NCI-H526 treated with DMSO at 0.1 percent for 48 hours (cell line): Measurements from ENCODE around the gene KRTAP10-12.

Experiments
- DNase-seq: peaks from one replicate; lab custom pipeline; 2025; lab: John Stamatoyannopoulos, UW

The KRTAP10-12 gene

DNA sequence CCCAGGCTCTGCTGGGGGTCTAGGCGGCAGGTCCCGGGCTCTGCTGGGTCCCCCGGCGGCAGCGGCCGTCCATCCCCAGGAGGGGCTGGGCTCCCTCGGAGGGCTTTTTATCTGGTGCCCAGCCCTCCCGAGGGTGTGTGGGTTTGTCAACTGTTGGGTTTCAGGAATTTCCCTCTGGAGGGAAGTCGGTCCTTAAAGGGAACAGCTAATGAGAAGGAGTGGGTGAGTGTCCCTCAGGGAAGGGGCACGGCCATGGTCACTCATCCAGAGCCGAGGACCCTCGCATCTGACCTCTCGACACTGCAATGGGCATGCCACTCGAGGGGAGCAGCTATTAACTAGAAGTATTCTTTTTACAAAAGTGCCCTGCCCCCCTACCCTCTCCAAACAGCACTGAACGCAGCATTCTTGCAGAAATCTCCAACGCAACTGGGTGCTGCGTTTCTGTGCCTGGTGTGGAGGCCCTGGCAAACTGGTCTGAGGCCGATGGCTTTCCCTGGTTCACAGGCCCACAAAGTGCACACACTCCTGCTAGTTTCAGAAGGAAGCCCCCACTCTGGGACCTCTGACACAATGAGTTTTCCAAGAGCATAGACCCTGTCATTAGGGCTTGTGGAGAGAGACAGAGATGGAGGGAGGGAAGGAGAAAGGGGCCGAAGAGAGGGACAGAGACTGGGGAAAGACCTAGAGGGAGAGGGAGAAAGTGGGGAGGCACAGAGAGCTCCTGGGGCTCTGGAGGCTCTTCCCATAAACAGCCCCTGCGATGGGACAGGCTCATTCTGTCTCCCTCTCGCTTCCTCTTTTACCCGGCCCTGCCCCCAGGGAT is 15.4 kb downstream of the KRTAP10-12 start:
- no peak for DNase-seq

- DNase-seq, result no peak
Measured at GRCh38 chr21:44713130-44713529, 16.2 kb downstream of the KRTAP10-12 start.

DNA sequence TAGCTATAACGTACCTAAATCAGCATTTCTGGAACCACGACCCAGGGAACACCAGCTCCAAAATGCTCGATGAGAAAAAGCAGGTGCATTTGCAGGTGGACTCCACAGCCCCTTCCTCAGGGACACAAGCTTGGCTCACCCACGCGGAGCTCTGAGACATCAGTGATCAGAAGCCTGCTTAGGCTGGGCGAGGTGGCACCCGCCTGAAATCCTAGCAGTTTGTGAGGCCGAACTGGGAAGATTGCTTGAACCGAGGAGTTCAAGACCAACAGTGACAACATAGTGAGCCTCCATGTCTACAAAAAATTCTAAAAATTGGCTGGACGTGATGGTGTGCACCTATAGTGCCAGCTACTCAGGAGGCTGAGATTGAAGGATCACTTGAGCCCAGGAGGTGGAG is 16.9 kb downstream of the KRTAP10-12 start:
- DNase-seq, result no peak

DNA sequence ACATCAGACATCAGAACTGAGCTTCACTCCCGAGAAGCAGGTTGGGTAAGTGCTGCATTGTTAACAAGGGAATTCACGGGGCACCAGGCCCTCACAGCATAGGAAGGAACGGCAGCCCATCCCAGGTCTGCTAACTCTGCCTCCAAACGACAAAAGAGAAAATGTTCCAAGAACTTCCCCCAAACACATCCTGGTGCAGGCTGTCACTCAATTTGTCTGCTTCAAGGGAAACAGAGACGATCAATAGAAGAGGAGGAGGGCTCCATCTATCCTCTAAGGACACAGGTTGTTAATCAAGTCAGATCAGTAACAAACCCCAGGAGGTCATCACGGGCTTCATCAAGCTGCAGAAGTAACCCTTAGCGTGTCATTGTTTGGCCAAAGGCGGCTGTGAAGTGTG is 17.9 kb downstream of the KRTAP10-12 start:
- no peak for DNase-seq

- DNase-seq, result no peak
Measured at GRCh38 chr21:44716984-44717383, 20.0 kb downstream of the KRTAP10-12 start.

GRCh38 chr21:44718093-44718492 is 21.1 kb downstream of the KRTAP10-12 start:
- DNase-seq, result no peak

DNA sequence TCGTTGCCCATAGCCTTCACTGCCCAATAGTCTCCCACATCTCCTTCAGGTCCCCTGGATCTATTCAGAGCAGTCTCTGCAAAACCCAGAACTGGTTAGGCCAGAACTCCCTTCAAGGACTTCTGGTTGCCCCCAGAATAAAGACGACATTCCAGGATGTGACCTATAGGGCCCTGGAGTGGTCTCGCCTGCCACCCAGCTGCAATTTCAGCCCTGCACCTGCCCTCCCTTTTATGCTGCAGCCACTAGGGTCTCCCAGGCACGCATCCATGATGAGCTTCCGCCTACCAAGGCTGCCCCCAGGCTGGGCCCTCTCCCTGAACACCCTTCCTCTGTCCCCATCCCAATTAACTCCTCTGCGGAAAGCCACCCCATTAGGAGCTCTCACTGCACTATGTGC is 21.6 kb downstream of the KRTAP10-12 start:
- no peak for DNase-seq

GRCh38 chr21:44720170-44720569 is 23.2 kb downstream of the KRTAP10-12 start:
- no peak for DNase-seq

- DNase-seq, result no peak
Measured at GRCh38 chr21:44722731-44723130, 25.8 kb downstream of the KRTAP10-12 start.

DNA sequence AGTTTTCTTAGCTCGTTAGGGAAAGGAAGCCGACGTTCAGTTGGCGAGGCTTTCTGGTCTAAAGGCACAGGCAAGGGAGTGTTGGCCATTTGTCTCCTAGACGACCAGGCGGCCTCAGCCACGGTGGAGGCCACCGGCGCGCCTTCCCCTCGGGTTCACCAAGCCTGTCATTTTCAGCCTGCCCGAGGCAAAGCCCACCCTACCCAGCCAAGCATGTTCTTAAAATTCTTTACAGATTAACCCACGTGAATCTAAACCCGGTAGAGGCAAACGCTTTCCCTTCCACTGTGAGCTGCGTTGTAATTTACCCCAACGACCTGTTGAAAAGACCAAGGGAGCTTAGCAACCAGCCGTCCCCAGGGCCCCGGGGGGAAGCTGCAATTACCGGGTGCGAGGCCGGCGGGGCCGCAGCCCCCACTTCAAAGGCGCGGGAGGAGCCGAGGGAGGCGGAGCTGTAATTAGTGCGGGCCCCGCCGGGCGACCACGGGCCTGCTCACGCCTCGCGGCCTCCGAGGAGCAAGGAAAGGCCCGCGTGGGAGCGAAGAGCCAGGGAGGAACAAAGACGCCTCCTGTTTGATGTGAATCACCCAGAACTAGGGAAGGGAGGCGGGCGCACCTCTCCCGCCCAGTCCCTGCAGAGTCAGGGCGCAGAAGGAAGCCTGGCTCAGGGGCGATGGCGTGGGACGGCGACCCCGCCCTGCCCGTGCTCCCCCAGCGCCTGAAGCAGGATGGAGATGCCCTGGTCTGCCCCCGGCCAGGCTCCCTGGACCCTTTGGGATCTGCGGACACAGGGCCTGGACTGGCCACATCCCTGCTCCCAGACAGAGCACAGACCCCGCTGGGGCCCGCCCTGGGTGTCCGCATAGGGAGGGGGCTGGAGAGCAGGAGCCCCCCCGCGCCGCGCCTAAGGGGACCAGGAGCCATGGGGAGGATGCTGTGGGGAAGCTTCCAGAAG is 26.5 kb downstream of the KRTAP10-12 start:
- DNase-seq, result no peak

- no peak for DNase-seq
Measured at GRCh38 chr21:44724196-44724595, 27.2 kb downstream of the KRTAP10-12 start.

DNA sequence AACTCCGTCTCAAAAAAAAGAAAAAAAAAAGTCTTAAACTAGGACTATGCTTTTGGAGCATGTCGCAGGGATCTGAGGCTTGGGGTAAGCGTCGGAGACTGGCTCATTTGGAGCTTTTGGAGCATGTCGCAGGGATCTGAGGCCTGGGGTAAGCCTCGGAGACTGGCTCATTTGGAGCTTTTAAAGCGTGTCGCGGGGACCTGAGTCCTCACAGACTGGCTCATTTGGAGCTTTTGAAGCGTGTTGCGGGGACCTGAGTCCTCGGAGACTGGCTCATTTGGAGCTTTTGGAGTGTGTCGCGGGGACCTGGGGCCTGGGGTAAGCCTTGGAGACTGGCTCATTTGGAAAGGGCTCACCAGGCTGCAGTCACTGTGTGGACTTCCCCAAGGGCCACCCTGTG is 28.0 kb downstream of the KRTAP10-12 start:
- DNase-seq, result no peak

DNA sequence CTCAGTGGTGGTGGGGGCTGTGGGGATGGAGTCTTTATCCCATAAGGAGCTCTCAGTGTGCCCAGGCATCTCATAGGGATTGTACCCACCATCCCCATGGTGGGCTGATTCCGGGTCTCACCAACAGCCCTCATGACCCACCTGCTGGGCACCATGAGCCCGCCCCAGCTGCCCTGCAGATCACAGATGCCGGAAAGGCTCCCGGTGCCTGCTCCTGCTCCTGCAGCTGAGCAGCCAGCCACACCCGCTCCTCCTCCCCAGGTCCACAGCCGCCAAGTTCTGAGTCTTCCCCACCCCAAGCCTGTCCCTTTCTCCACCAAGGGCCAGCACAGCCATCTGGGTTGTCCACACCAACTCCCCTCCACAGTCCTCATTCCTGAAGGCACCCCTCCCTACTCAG is 29.9 kb downstream of the KRTAP10-12 start:
- no peak for DNase-seq

GRCh38 chr21:44727321-44727720 is 30.3 kb downstream of the KRTAP10-12 start:
- no peak for DNase-seq

DNA sequence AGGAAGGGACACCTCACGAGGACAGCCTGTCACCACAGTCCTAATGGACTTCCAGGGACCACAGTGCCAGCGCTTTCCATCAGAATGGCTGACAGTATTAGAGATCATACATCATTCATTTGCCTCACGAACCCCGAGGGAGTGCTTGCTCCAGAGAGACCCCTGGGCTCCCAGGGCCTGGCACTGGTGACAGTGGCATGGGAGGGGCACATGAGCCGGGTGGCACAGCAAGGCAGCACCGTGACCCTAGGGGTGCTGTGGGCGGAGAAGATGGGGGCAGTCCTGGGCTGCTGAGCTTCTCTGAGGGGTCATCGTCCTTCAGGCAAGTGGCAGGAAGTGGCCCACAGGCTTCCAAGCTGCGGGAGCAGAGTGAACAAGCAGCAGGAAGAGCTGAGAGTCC is 30.8 kb downstream of the KRTAP10-12 start:
- DNase-seq, result no peak

GRCh38 chr21:44728716-44729115 is 31.7 kb downstream of the KRTAP10-12 start:
- DNase-seq, result no peak

DNA sequence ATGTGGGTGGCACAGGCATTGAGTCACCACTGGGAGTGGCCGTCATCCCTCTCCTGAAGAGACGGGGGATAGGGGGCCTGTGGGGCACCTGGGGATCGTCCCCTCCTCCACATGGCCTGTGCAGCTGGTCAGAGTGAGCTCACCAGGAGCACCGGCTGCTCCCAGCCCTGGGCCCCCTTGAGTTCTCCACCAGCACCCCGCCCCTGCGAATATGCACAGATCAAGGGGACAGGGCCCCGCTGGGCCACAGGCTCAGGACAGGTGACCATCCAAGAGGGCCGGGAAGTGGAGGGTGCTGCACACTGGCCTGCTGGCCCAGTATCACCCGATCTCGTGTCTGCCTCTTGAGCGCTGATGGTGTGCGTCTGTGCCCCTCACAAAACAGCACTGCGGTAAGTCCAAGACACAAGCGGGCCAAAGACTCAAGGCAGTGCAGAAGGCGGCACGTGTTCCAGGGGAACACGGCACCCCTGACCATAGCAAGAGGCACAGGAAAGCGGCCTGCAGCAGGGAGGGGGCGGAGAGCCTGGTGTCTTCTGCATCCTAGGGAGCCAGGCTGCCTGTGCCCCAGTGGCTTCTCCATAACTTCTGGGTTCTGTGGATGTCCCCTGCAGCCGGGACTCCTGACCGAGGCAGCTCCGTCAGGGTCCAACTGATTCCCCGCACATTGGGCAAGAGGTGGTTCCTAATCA is 32.5 kb downstream of the KRTAP10-12 start:
- DNase-seq, result no peak

- no peak for DNase-seq
Measured at GRCh38 chr21:44730028-44730395, 33.0 kb downstream of the KRTAP10-12 start.

DNA sequence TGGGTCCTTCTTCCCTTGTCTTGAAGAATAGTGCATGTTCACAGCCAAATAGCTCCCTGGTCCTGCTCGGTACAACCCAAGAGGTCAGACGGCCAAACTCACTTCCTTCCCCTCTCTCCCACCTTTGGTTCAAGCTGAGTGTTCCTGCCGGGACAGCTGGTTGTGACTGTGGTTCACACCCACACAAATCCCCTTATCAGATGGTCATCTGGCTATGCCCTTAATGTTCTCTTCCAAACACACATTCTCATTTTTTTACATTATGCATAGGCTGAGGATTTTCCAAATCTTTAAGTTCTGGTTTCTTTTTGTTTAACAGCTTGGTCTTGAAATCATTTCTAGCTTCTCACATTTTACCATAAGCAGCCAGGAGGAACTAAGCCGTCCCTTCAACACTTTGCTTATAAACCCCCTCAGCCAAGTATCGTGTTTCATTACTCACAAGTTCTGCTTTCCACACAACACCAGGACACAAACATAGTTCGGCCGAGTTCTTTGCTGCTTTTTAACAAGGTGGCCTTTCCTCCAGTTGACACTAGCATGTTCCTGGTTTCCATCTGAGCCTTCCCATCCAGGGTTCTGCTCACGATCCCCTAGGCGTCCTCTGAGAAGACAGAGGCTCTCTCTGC is 34.1 kb downstream of the KRTAP10-12 start:
- DNase-seq, result no peak

DNA sequence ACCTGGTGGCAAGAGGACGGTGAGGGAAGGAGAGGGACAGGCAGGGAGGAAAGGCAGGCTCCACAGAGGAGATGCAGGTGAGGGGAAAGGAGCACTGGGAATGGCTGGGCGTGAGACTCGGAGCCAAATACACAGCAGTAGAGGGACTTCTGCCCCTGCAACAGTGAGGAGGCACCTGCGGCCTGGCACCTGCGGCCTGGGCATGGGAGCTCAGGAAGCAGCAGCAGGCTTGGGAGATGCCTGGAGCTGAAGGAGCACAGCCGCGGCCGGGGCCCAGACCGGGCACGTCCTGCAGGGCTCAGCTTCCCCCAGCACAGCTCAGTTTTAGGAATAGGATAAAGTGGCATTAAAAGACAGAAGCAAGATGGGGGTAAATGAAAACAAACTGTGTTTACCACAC is 35.3 kb downstream of the KRTAP10-12 start:
- no peak for DNase-seq

DNA sequence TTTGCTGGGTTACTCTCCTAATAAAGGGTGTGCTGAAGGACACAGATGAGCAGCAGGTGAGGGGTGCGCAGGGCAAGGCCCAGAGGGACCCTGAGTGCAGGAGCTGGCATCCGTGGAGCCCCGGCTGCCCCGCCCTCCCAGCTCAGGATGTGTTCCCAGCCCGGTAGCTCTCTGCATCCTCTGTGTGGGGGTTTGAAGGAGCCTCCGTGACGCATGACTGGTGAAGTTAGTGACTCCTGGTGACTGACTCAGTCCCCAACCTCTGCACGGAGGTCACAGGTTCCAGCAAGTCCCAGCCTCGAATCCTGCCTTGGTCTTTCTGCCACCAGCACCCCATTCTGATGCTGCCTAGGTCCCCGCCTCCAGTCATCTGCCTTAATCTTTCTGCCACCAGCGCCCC is 36.0 kb downstream of the KRTAP10-12 start:
- DNase-seq, result no peak
